Measurements from ENCODE around the gene TNS2. TPM values are rescaled to one million over a fixed set of nuclear protein-coding genes. Genes with fewer than 3 reads are reported as not detected.

The TNS2 gene
- total and polyA plus RNA-seq, 9 of the 15 experiments (the other 6 are each of a cell fraction or from before 2014, with no cell fraction given) = 0.28 to 3.1 (median 1.2) TPM; not detected in 1

DNA sequence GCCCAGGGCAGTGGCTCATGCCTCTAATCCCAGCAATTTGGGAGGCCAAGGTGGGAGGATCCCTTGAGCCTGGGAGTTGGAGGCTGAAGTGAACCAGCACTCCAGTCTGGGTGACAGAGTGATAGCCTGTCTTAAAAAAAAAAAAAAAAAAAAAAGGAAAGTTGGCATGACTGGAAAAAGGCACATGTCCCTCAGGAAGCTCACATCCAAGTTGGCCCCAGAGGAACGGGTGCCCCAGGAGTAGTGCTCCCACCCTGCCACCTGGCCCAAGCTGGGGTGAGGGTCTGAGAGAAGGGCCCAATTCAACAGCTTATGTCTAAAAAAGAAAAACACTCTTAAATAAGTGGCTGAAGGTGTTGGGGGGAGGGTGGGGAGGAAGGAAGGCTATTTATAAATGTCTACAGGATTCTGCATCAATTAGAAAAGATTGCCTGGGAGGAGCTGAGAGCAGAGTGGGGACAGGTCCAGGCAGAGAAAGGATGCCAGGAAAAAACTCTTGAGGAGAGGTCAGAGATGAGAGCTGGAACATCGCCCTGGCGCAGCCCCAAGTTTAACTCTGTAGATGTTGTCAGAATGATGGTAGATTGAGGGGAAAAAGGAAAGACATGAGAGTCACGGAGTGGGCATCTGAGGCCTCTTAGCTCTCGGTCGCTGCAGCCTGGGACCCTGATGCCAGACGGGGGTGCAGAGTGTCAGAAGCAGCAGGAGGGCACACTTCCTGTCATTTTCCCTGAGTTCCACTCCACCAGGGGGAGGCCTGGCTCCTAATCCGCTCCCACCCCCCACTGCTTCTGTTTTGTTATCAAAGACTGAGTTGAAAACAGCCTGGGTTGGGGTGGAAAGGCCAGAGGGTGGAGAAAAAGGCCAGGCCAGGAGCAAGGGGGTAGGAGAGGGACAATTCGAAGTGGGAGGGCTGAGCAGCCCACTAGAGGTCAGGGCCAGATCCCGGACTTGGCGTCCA lies 22.0 kb downstream of the TNS2 start (continued):
- TF ChIP-seq, protein P1, sequence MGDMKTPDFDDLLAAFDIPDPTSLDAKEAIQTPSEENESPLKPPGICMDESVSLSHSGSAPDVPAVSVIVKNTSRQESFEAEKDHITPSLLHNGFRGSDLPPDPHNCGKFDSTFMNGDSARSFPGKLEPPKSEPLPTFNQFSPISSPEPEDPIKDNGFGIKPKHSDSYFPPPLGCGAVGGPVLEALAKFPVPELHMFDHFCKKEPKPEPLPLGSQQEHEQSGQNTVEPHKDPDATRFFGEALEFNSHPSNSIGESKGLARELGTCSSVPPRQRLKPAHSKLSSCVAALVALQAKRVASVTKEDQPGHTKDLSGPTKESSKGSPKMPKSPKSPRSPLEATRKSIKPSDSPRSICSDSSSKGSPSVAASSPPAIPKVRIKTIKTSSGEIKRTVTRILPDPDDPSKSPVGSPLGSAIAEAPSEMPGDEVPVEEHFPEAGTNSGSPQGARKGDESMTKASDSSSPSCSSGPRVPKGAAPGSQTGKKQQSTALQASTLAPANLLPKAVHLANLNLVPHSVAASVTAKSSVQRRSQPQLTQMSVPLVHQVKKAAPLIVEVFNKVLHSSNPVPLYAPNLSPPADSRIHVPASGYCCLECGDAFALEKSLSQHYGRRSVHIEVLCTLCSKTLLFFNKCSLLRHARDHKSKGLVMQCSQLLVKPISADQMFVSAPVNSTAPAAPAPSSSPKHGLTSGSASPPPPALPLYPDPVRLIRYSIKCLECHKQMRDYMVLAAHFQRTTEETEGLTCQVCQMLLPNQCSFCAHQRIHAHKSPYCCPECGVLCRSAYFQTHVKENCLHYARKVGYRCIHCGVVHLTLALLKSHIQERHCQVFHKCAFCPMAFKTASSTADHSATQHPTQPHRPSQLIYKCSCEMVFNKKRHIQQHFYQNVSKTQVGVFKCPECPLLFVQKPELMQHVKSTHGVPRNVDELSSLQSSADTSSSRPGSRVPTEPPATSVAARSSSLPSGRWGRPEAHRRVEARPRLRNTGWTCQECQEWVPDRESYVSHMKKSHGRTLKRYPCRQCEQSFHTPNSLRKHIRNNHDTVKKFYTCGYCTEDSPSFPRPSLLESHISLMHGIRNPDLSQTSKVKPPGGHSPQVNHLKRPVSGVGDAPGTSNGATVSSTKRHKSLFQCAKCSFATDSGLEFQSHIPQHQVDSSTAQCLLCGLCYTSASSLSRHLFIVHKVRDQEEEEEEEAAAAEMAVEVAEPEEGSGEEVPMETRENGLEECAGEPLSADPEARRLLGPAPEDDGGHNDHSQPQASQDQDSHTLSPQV (IDR thresholded peaks at IDR 0.05) = peak; percentile 46; the same call in 1 of the 2 replicates
- TF ChIP-seq CTCFL (IDR thresholded peaks at IDR 0.05; ENCODE audit: borderline replicate concordance, insufficient read depth, low read depth, low read length, poor library complexity, severe bottlenecking) (peak; percentile 76), ZFX (CRISPR knock-in tag; IDR thresholded peaks at IDR 0.05) (no peak), GATAD2A (IDR thresholded peaks at IDR 0.05) (peak; percentile 51; the same call in 1 of the 2 replicates), XRCC5 (IDR thresholded peaks at IDR 0.05; ENCODE audit: low read depth, low read length) (0 out of 2 replicates have a peak, but pooled peaks have one; percentile 43)
- TF ChIP-seq, protein P2, sequence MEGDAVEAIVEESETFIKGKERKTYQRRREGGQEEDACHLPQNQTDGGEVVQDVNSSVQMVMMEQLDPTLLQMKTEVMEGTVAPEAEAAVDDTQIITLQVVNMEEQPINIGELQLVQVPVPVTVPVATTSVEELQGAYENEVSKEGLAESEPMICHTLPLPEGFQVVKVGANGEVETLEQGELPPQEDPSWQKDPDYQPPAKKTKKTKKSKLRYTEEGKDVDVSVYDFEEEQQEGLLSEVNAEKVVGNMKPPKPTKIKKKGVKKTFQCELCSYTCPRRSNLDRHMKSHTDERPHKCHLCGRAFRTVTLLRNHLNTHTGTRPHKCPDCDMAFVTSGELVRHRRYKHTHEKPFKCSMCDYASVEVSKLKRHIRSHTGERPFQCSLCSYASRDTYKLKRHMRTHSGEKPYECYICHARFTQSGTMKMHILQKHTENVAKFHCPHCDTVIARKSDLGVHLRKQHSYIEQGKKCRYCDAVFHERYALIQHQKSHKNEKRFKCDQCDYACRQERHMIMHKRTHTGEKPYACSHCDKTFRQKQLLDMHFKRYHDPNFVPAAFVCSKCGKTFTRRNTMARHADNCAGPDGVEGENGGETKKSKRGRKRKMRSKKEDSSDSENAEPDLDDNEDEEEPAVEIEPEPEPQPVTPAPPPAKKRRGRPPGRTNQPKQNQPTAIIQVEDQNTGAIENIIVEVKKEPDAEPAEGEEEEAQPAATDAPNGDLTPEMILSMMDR (IDR thresholded peaks at IDR 0.05 in 2 of 3, conservative IDR thresholded peaks at IDR 0.05 in 1 of 3; ENCODE audit: insufficient read depth in 2 of 3, low read depth in 1 of 3, low read length in 3 of 3) = peak; percentile 45 to 52 (median 45)
